Upper lobe of left lung (tissue), 4 donors: ENCODE measurements around the gene SRGAP2B.
"Not testable (repeated sequence)": the region's sequence is repeated elsewhere in the genome, so short reads cannot be mapped to it uniquely, and the experiment has no call there.

Experiments used
- EP300 ChIP-seq, 4 donors: sonication (generic); formaldehyde crosslinking; IDR thresholded peaks; one replicate each; pipeline ENCODE4 v1.5.1; 2017; ENCODE audit warnings: antibody characterized with exemption in 4 of 4, control low read depth in 2 of 4
- POLR2A ChIP-seq, 4 donors: fragments of 450-650 bp; IDR thresholded peaks; one replicate each; pipeline ENCODE4 v1.5.1; 2016 to 2017; ENCODE audit warnings: antibody characterized with exemption in 4 of 4, mild to moderate bottlenecking in 2 of 4
- POLR2AphosphoS5 ChIP-seq, 2 donors: sonication (generic); formaldehyde crosslinking; IDR thresholded peaks; one replicate each; pipeline ENCODE4 v1.5.1; 2017; ENCODE audit warnings: antibody characterized with exemption in 2 of 2
- TF ChIP-seq, protein P1 (sequence below), 6 experiments: fragments of 450-650 bp in 4 of 6; fragments of 200-600 bp in 2 of 6; sonication (generic) in 2 of 6; IDR thresholded peaks; one replicate each; pipeline ENCODE4 v1.5.1; 2016 to 2019; ENCODE audit warnings: antibody characterized with exemption in 6 of 6

- TF ChIP-seq, protein P1, sequence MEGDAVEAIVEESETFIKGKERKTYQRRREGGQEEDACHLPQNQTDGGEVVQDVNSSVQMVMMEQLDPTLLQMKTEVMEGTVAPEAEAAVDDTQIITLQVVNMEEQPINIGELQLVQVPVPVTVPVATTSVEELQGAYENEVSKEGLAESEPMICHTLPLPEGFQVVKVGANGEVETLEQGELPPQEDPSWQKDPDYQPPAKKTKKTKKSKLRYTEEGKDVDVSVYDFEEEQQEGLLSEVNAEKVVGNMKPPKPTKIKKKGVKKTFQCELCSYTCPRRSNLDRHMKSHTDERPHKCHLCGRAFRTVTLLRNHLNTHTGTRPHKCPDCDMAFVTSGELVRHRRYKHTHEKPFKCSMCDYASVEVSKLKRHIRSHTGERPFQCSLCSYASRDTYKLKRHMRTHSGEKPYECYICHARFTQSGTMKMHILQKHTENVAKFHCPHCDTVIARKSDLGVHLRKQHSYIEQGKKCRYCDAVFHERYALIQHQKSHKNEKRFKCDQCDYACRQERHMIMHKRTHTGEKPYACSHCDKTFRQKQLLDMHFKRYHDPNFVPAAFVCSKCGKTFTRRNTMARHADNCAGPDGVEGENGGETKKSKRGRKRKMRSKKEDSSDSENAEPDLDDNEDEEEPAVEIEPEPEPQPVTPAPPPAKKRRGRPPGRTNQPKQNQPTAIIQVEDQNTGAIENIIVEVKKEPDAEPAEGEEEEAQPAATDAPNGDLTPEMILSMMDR (IDR thresholded peaks at IDR 0.05): not testable (repeated sequence)
- not testable (repeated sequence) for TF ChIP-seq POLR2A, POLR2AphosphoS5, EP300 (IDR thresholded peaks at IDR 0.05)
Measured at GRCh38 chr1:145053428-145053827, 41.7 kb downstream of the SRGAP2B start.
